Measurements from ENCODE around the gene EIF2D.

Gene EIF2D

GRCh38 chr1:206656936-206657335, 44.7 kb upstream of the EIF2D start:
- DNase-seq (ENCODE audit: low read depth) = no peak
- H3K4me3 ChIP-seq (replicated peaks; ENCODE audit: low read depth, low read length) = no peak overlapping the region
- TF ChIP-seq CTCF (IDR thresholded peaks at IDR 0.05; ENCODE audit: low read length, missing control alignments) = no peak

DNA sequence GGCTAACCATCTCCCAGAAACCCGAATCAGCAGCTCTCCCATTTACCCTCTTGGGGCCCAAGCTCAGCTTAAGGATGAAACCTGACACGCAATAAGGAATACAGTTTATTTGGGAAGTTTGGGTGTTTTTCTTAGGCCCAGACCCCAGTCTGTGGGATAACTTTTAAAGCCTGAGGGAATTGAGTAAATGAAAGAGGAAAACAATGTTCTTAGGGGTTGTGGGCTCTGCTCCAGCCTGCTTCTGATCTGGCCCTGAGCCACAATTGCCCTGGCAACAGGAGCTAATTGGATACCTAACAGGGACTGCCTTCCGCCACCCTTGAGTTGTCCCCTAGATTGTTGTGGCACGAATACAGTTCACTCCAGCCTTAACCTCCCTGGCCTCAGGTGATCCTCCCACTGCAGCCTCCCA, 43.2 kb upstream of the EIF2D start:
- no peak overlapping the region for H3K4me3 ChIP-seq (replicated peaks; ENCODE audit: low read depth, low read length)
- no peak for DNase-seq (ENCODE audit: low read depth)
- no peak for TF ChIP-seq CTCF (IDR thresholded peaks at IDR 0.05; ENCODE audit: low read length, missing control alignments)

DNA sequence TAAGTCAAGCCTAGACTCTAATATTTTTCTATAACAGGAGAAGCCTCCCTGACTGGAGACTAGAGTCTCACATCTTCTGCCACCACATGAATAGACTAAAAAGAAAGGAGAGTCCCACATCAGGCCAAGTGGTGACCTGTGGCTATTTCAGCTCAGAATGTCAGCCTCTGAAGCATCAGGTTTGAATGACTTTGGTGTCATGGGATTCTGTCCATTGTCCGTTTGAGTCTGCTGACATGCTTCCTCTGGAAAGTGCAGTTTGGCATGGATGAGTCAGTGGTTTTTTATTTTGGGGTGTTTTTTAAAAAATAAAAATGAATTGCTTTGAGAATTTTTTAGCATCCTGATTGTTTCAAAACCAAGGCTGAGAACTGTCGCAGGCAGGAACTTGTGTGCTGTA, 42.6 kb upstream of the EIF2D start:
- TF ChIP-seq CTCF (IDR thresholded peaks at IDR 0.05; ENCODE audit: low read length, missing control alignments) = no peak
- DNase-seq (ENCODE audit: low read depth) = no peak
- no peak overlapping the region for H3K4me3 ChIP-seq (replicated peaks; ENCODE audit: low read depth, low read length)

GRCh38 chr1:206653715-206654459, 41.6 kb upstream of the EIF2D start:
- H3K4me3 ChIP-seq (replicated peaks; ENCODE audit: low read depth, low read length) = no peak overlapping the region
- no peak for DNase-seq (ENCODE audit: low read depth)
- TF ChIP-seq CTCF (IDR thresholded peaks at IDR 0.05; ENCODE audit: low read length, missing control alignments) = no peak

DNA sequence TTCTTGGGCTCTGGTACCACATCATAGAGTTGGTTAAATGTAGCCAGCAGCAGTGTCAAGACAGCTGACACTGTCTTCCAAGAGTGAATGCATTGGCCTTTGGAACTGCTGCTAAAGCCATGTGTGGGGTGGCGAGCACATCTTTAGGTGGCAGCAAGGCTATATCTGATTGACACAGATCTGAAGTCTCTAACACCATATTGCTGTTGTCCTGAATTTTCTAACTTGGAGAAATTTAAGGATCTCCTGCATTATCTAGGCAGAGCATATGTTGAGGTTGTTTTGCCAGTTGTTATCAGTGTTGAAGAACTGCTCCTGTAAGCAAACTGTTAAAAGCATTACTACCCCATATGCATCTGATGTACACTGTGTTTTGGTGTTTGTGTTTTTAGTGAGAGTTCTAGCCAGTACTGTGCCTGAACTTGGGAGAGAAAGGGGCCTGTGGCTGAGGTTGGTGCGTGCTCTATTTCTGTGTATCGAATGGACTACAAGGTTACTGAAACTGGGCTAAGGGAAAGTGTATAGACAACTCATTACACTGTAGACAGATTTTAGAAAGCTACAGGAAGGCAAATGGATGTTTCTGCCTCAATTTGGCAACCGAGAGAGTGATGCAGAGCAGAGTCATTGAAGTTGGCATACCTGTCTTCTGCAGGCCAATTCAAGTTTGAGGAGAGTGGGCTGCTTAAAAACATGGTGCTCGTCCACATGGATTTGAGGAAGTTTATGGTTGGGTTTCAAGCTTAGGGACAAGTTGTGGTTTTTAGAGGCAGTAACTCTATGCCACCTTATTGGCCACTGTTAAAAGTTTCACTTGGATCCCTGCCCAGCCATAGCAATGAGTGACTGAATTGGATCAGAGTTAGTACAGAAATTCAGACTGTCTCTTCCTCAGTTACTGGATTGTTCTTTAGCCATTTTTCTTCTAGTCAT, 40.0 kb upstream of the EIF2D start:
- no peak for DNase-seq (ENCODE audit: low read depth)
- H3K4me3 ChIP-seq (replicated peaks; ENCODE audit: low read depth, low read length) = no peak overlapping the region
- no peak for TF ChIP-seq CTCF (IDR thresholded peaks at IDR 0.05; ENCODE audit: low read length, missing control alignments)

GRCh38 chr1:206651014-206651413, 38.7 kb upstream of the EIF2D start:
- DNase-seq (ENCODE audit: low read depth) = no peak
- H3K4me3 ChIP-seq (replicated peaks; ENCODE audit: low read depth, low read length) = no peak overlapping the region
- TF ChIP-seq CTCF (IDR thresholded peaks at IDR 0.05; ENCODE audit: low read length, missing control alignments) = no peak
